Parathyroid adenoma (tissue), 2 donors: ENCODE measurements around the gene IL36B.

ENCODE experiments used
- H2AFZ ChIP-seq: fragments of 300-600 bp; sonication (generic); one replicate; pipeline ENCODE4 v1.7.0; 2017; ENCODE audit warnings: antibody characterized with exemption, mild to moderate bottlenecking
- H3K27ac ChIP-seq: fragments of 300-600 bp; sonication (generic); one replicate; pipeline ENCODE4 v1.7.0; 2017
- H3K27me3 ChIP-seq: fragments of 300-600 bp; sonication (generic); one replicate; pipeline ENCODE4 v1.7.0; 2017; ENCODE audit warnings: low read length; ENCODE audit not compliant: control insufficient read depth, insufficient read depth
- H3K36me3 ChIP-seq: fragments of 300-600 bp; sonication (generic); one replicate; pipeline ENCODE4 v1.7.0; 2017; ENCODE audit warnings: low read length; ENCODE audit not compliant: control insufficient read depth, insufficient read depth
- H3K4me1 ChIP-seq: fragments of 300-600 bp; sonication (generic); one replicate; pipeline ENCODE4 v1.7.0; 2017; ENCODE audit warnings: control low read depth
- H3K4me2 ChIP-seq: fragments of 300-600 bp; sonication (generic); one replicate; pipeline ENCODE4 v1.7.0; 2017; ENCODE audit warnings: low read length
- H3K4me3 ChIP-seq: fragments of 300-600 bp; sonication (generic); one replicate; pipeline ENCODE4 v1.7.0; 2017; ENCODE audit warnings: low read depth, low read length
- H3K79me2 ChIP-seq: fragments of 300-600 bp; sonication (generic); one replicate; pipeline ENCODE4 v1.7.0; 2017; ENCODE audit warnings: control low read depth
- H3K9ac ChIP-seq: fragments of 300-600 bp; sonication (generic); one replicate; pipeline ENCODE4 v1.7.0; 2017; ENCODE audit warnings: mild to moderate bottlenecking
- H3K9me3 ChIP-seq: fragments of 300-600 bp; sonication (generic); one replicate; pipeline ENCODE4 v1.7.0; 2017; ENCODE audit warnings: low read length; ENCODE audit not compliant: control insufficient read depth
- TF ChIP-seq, protein P1 (sequence below): fragments of 300-600 bp; sonication (generic); IDR thresholded peaks from one replicate; pipeline ENCODE4 v1.7.0; 2017; ENCODE audit warnings: antibody characterized with exemption, mild to moderate bottlenecking
- donor health status: primary hyperparathyroidism.

IL36B gene

GRCh38 chr2:113028112-113028511 lies 24.6 kb downstream of the IL36B start:
- H3K79me2 ChIP-seq: no peaks in the 10 kb centered on the region
- no peak overlapping the region for H3K27ac ChIP-seq
- TF ChIP-seq, protein P1, sequence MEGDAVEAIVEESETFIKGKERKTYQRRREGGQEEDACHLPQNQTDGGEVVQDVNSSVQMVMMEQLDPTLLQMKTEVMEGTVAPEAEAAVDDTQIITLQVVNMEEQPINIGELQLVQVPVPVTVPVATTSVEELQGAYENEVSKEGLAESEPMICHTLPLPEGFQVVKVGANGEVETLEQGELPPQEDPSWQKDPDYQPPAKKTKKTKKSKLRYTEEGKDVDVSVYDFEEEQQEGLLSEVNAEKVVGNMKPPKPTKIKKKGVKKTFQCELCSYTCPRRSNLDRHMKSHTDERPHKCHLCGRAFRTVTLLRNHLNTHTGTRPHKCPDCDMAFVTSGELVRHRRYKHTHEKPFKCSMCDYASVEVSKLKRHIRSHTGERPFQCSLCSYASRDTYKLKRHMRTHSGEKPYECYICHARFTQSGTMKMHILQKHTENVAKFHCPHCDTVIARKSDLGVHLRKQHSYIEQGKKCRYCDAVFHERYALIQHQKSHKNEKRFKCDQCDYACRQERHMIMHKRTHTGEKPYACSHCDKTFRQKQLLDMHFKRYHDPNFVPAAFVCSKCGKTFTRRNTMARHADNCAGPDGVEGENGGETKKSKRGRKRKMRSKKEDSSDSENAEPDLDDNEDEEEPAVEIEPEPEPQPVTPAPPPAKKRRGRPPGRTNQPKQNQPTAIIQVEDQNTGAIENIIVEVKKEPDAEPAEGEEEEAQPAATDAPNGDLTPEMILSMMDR: no peak
- no peak overlapping the region for H2AFZ ChIP-seq
- no peaks in the 10 kb centered on the region for H3K27me3 ChIP-seq
- H3K9me3 ChIP-seq: no peaks in the 10 kb centered on the region
- no peak overlapping the region for H3K9ac ChIP-seq
- H3K4me2 ChIP-seq: no peak overlapping the region
- no peak overlapping the region for H3K4me3 ChIP-seq
- no peaks in the 10 kb centered on the region for H3K4me1 ChIP-seq
- no peaks in the 10 kb centered on the region for H3K36me3 ChIP-seq

DNA sequence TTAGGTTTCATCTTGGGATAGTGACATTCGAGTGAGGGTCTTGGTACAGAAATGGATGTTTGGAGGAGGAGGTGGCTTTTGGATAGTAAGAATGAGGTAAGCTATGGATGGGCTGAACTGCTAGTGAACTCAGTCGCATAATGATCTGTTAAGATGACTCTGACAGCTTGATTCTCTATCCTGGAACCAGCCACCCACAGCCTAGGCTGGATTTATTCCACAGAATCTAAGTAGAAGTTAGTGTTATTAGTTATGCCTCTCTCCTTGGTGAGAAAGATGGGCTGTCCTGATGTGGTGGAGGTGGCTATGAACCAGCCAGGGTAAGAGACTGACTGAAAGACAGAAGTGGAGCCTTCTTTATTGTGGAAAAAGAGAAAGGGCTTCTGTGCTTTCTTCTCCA lies 25.0 kb downstream of the IL36B start:
- Histone ChIP-seq H2AFZ (no peak overlapping the region), H3K9me3 (no peaks in the 10 kb centered on the region), H3K4me3 (no peak overlapping the region), H3K27me3 (no peaks in the 10 kb centered on the region), H3K4me2 (no peak overlapping the region), H3K9ac (no peak overlapping the region), H3K4me1 (no peaks in the 10 kb centered on the region), H3K27ac (no peak overlapping the region), H3K79me2 (no peaks in the 10 kb centered on the region), H3K36me3 (no peaks in the 10 kb centered on the region)
- TF ChIP-seq, protein P1: no peak

DNA sequence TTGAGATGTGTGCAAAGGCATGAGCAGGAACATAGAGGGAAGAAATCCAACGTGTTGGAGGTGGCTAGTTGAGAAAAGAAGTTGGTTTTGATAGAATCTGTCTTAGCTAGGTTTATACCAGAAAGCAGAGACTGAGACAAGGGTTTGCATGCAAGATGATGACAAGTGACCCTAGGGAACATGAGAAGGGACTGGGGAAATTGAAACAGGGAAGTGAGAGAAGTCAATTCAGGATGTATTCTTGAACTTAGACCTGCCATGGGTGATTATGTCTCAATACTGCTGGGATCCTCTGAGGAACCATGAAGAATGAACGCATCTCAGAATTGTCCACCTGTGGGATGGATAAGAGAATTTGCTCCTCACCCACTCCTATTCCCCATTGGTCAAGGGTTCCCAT lies 26.9 kb downstream of the IL36B start:
- TF ChIP-seq, protein P1: no peak
- Histone ChIP-seq H3K4me3 (no peak overlapping the region), H3K9me3 (no peaks in the 10 kb centered on the region), H3K79me2 (no peaks in the 10 kb centered on the region), H3K36me3 (no peaks in the 10 kb centered on the region), H3K27ac (no peak overlapping the region), H3K4me1 (no peaks in the 10 kb centered on the region), H2AFZ (no peak overlapping the region), H3K4me2 (no peak overlapping the region), H3K9ac (no peak overlapping the region), H3K27me3 (no peaks in the 10 kb centered on the region)

DNA sequence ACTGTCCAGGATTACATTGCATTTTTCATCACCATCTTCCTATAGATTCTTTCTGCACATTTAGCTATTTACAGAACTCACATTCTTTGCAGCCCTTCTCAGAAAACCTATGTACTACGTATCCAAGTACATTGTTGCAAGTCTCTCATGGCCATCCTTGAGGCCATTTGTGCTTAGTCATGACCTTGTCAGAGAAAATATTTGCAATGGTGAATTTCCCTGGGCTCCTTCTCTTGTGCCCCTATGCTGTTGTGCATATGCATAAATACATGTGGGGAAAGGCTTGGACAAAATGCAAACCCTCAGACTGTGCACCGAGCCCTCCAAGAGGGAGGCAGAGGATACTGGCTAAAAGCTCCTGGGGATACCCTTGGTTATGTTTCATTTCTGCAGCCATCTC lies 27.9 kb downstream of the IL36B start:
- Histone ChIP-seq H3K4me1 (no peaks in the 10 kb centered on the region), H3K4me2 (no peak overlapping the region), H3K79me2 (no peaks in the 10 kb centered on the region), H3K27ac (no peak overlapping the region), H3K9me3 (no peaks in the 10 kb centered on the region), H3K9ac (no peak overlapping the region), H3K36me3 (no peaks in the 10 kb centered on the region), H3K4me3 (no peak overlapping the region), H3K27me3 (no peaks in the 10 kb centered on the region), H2AFZ (no peak overlapping the region)
- TF ChIP-seq, protein P1: no peak

DNA sequence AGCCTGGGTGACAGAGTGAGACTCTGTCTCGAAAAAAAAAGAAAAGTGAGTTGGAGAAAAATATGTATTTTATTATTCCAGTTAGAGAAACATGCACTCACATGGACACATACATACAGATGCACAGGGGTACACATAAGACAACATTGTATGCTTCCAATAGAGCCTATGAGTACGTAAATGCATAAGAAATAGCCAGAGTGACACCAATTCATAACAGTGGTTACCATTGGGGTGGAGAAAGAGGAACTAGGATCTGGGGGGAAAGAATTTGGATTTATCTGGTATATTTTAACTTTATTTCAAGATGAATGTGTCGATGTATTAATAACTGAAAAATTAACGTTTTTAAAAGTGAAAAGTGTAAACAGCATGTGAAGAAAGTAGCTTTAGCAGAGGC lies 31.4 kb downstream of the IL36B start:
- no peak overlapping the region for H3K4me3 ChIP-seq

More for the DNA sequence above, 31.4 kb downstream of the IL36B start:
- TF ChIP-seq, protein P1: no peak
- H3K4me2 ChIP-seq: no peak overlapping the region
- H3K79me2 ChIP-seq: no peaks in the 10 kb centered on the region
- H3K9ac ChIP-seq: no peak overlapping the region
- no peaks in the 10 kb centered on the region for H3K9me3 ChIP-seq
- H3K27ac ChIP-seq: no peak overlapping the region
- no peaks in the 10 kb centered on the region for H3K36me3 ChIP-seq
- H3K27me3 ChIP-seq: no peaks in the 10 kb centered on the region
- H2AFZ ChIP-seq: no peak overlapping the region
- no peaks in the 10 kb centered on the region for H3K4me1 ChIP-seq
